Adrenal gland (tissue), 12 donors: ENCODE data around the gene REPS1. TPM values are rescaled to one million over a fixed set of nuclear protein-coding genes. Genes with fewer than 3 reads are reported as not detected.

Experiments used
- DNase-seq, 7 donors: peaks; one replicate each; pipeline ENCODE4 v3.0.0-alpha.2; 2019 to 2020
- H3K27ac ChIP-seq, 5 donors: fragments of 200-600 bp; sonication (generic) in 4 of 5; 1 replicate in 3 of 5; 2 replicates in 2 of 5; pipeline versions ENCODE4 v1.5.1 to v1.8.0; 2016 to 2020; ENCODE audit warnings: mild to moderate bottlenecking in 1 of 5
- H3K27me3 ChIP-seq: fragments of 200-600 bp; 2 replicates; pipeline ENCODE4 v1.8.0; 2021
- H3K36me3 ChIP-seq, 2 donors: fragments of 200-600 bp; replicated peaks in 1 of 2; 1 replicate in 1 of 2; 2 replicates in 1 of 2; pipeline versions ENCODE4 v1.5.1 to v1.8.0; 2018 to 2022
- H3K4me1 ChIP-seq, 2 donors: fragments of 200-600 bp; replicated peaks in 1 of 2; 1 replicate in 1 of 2; 2 replicates in 1 of 2; pipeline versions ENCODE4 v1.5.1 to v1.8.0; 2018 to 2021
- H3K4me3 ChIP-seq, 4 donors: fragments of 200-600 bp; sonication (generic) in 3 of 4; one replicate each; pipeline ENCODE4 v1.5.1; 2016 to 2018
- H3K9me3 ChIP-seq, 3 donors: fragments of 200-600 bp; sonication (generic) in 1 of 3; replicated peaks in 1 of 3; 1 replicate in 2 of 3; 2 replicates in 1 of 3; pipeline versions ENCODE4 v1.5.1 to v1.8.0; 2016 to 2021
- CTCF ChIP-seq, 6 experiments: fragments of 450-650 bp in 4 of 6; fragments of 200-600 bp in 2 of 6; sonication (generic) in 1 of 6; IDR thresholded peaks; 1 replicate in 5 of 6; 2 replicates in 1 of 6; pipeline versions ENCODE4 v1.5.1 to v1.8.0; 2016 to 2021; ENCODE audit warnings: antibody characterized with exemption in 6 of 6, mild to moderate bottlenecking in 2 of 6, moderate library complexity in 1 of 6
- POLR2A ChIP-seq, 2 donors: fragments of 450-650 bp; IDR thresholded peaks; one replicate each; pipeline ENCODE4 v1.6.1; 2017; ENCODE audit warnings: antibody characterized with exemption in 2 of 2, mild to moderate bottlenecking in 2 of 2, moderate library complexity in 1 of 2
- WGBS, 4 donors: extraction: QIAGEN DNeasy Blood & Tissue Kit in 2 of 4; methylation state at CpG; one replicate each; pipeline versions ENCODE4 v1.1.5 to v1.1.7; 2013 to 2017; 5-methylcytosine and 5-hydroxymethylcytosine counted together
- intact Hi-C, 2 donors: fragments of 100-400 bp; cut with DNase I; formaldehyde crosslinking; loops; one replicate each; pipeline versions ENCODE4 v1.14.1 to v1.15.0; 2022 to 2023
- polyA plus RNA-seq, 3 donors: library from polyadenylated mRNA; stranded (reverse); fragments of 200-250 nt in 2 of 3; fragments of 350-450 nt in 1 of 3; fragmentation: Illumina TruSeq in 1 of 3; extraction: RNeasy Lipid Tissue Mini Kit (QIAGEN cat#74804) in 1 of 3; gene quantifications; one replicate each; pipeline ENCODE4 v1.2.3, GENCODE V29; 2013 to 2014
- total RNA-seq, 9 donors: library from RNA; depleted of rRNA in 4 of 9; stranded (reverse); fragments of >200 nt in 4 of 9; fragments of 120-200 nt in 1 of 9; fragmentation: NEBNext Ultra II Directional in 1 of 9; extraction: Animal tissue kit (Norgen Biotek cat#: 25700) in 1 of 9; gene quantifications; one replicate each; pipeline versions ENCODE4 v1.1.0 to v1.2.4, GENCODE V29; 2013 to 2023
- donor health status: healthy with polysubstance abuse.
- donor health status: Bipolar disorder and iron deficiency.
- donor health status: DM: yes; HTN: yes; CAD: no.
- donor health status: DM: no; HTN: no; CAD: no.
- donor health status: DM: no; HTN: no; CAD: no.
- donor health status: DM: yes; HTN: yes; CAD: no.

The REPS1 gene
- total and polyA plus RNA-seq, 12 donors, result 19.1 to 36.8 (median 26.4) TPM

- Histone ChIP-seq H3K27me3 (no peaks in the 10 kb centered on the region), H3K27ac (no peak overlapping the region), H3K4me1 (peaks cover 13 to 47% of the 10 kb centered on the region in 2 donors), H3K9me3 (no peaks in the 10 kb centered on the region), H3K36me3 (no peaks in the 10 kb centered on the region), H3K4me3 (no peak overlapping the region)
- no peak for TF ChIP-seq POLR2A (IDR thresholded peaks at IDR 0.05)
- TF ChIP-seq CTCF (IDR thresholded peaks at IDR 0.05), result no peak
- DNase-seq, result no peak
- intact Hi-C loops, result no loop called here
- WGBS, 4 donors, result 96 to 100% (median 98%) methylated on average over 4 of the region's 4 CpGs
Measured at GRCh38 chr6:138978229-138978628, 9.8 kb downstream of the REPS1 start.

- peaks cover 17 to 50% of the 10 kb centered on the region in 2 donors for H3K4me1 ChIP-seq
- no peak overlapping the region for H3K4me3 ChIP-seq
- no peak overlapping the region for H3K27ac ChIP-seq
- intact Hi-C loops, result no loop called here
- DNase-seq, result no peak
- no peaks in the 10 kb centered on the region for H3K27me3 ChIP-seq
- no peaks in the 10 kb centered on the region for H3K9me3 ChIP-seq
- TF ChIP-seq CTCF (IDR thresholded peaks at IDR 0.05), result no peak
- no peak for TF ChIP-seq POLR2A (IDR thresholded peaks at IDR 0.05)
- H3K36me3 ChIP-seq, result no peaks in the 10 kb centered on the region
- 95 to 100% (median 98%) methylated on average over 1 of the region's 1 CpG for WGBS, 4 donors
Measured at GRCh38 chr6:138977646-138978167, 10.3 kb downstream of the REPS1 start.

DNA sequence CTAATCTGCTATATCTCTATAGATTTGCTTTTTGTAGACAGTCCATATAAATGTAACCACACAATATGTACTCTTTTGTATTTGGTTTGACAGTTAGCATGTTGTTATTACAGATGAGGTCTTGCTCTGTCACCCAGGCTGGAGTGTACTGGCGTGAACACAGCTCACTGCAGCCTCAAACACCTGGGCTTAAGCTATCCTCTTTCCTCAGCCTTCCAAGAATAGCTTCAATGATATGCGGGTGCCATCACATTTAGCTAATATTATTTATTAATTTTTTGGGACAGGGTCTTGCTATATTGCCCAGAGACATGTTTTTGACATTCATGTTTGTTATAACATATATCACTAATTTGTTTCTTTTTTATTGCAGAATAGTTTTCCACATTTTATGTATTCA, 10.8 kb downstream of the REPS1 start:
- H3K4me1 ChIP-seq, result peaks cover 22 to 50% of the 10 kb centered on the region in 2 donors
- WGBS, 4 donors, result 92 to 98% (median 94%) methylated on average over 2 of the region's 2 CpGs
- H3K27ac ChIP-seq, result no peak overlapping the region
- no peak for TF ChIP-seq POLR2A (IDR thresholded peaks at IDR 0.05)
- no peak for TF ChIP-seq CTCF (IDR thresholded peaks at IDR 0.05)
- H3K4me3 ChIP-seq, result no peak overlapping the region
- H3K9me3 ChIP-seq, result no peaks in the 10 kb centered on the region
- no peaks in the 10 kb centered on the region for H3K27me3 ChIP-seq
- intact Hi-C loops, result no loop called here
- H3K36me3 ChIP-seq, result no peaks in the 10 kb centered on the region
- no peak for DNase-seq

GRCh38 chr6:138975815-138976214, 12.2 kb downstream of the REPS1 start:
- intact Hi-C loops, result no loop called here
- DNase-seq, result no peak
- Histone ChIP-seq H3K4me1 (peaks cover 36 to 54% of the 10 kb centered on the region in 2 donors), H3K4me3 (no peak overlapping the region), H3K27me3 (no peaks in the 10 kb centered on the region), H3K9me3 (no peaks in the 10 kb centered on the region), H3K27ac (no peak overlapping the region), H3K36me3 (no peaks in the 10 kb centered on the region)
- TF ChIP-seq POLR2A (IDR thresholded peaks at IDR 0.05), result no peak
- TF ChIP-seq CTCF (IDR thresholded peaks at IDR 0.05), result no peak
- WGBS, 4 donors, result 82 to 95% (median 90%) methylated on average over 4 of the region's 4 CpGs
